HG03175 (cell line): ENCODE measurements around the gene POLE2.
"Not testable (repeated sequence)": the region's sequence is repeated elsewhere in the genome, so short reads cannot be mapped to it uniquely, and the experiment has no call there.

Experiments
- ATAC-seq: cut with Tn5 transposase; IDR thresholded peaks from one replicate; pipeline ENCODE4 v1.9.1; 2021; ENCODE audit warnings: mild to moderate bottlenecking, moderate library complexity; ENCODE audit not compliant: unreplicated experiment

POLE2 gene

GRCh38 chr14:49659526-49660455, 28.2 kb downstream of the POLE2 start:
- no peak for ATAC-seq

DNA sequence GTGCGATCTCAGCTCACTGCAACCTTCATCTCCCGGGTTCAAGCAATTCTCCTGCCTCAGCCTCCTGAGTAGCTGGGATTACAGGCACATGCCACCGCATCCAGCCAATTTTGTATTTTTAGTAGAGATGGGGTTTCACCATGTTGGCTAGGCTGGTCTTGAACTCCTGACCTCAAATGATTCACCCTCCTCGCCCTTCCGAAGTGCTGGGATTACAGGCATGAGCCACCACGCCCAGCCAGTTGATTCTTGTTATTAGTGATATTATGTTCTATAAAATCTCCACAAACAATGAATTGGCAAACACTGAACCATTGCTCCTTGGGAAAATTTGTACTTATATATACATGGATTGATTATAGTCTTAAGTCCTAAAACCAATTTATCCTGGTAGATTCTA, 30.5 kb downstream of the POLE2 start:
- not testable (repeated sequence) for ATAC-seq

- ATAC-seq, result no peak
Observed at GRCh38 chr14:49654511-49654910, 33.5 kb downstream of the POLE2 start.

DNA sequence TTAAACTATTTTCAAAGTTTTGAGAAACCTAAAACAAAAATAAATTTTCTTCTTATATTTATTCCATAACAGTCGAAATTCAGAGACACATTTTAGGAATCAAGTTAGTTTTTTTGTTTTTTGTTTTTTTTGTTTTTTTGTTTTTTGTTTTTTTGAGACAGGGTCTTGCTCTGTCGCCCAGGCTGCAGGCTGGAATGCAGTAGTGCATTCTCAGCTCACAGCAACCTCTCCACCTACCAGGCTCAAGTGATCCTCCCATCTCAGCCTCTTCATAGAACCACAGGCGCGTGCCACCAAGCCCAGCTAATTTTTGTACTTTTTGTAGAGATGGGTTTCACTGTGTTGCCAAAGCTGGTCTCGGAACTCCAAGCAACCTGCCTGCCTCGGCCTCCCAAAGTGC, 34.5 kb downstream of the POLE2 start:
- no peak for ATAC-seq

GRCh38 chr14:49642163-49642562, 45.9 kb downstream of the POLE2 start:
- no peak for ATAC-seq

DNA sequence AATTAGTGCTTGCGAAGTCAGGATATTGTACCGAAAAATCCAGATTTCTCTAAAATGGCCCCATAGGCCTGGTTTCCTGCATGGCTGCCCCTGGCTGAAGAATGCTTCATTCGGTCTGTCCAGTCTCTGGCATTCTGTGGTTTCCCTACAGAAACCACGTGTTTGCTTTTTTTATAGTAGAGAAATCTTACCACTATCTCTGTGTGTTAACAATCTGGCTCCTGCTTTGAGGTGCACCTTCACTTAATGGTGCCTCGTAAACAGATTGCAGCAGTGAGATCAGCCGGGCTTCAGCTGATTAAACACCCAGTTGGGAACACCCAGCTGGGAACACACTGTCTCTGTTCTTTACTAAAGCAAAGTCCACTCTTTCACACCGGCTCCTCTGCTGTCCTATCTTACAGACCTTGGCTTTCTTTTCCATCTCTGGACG, 46.3 kb downstream of the POLE2 start:
- ATAC-seq, result no peak

DNA sequence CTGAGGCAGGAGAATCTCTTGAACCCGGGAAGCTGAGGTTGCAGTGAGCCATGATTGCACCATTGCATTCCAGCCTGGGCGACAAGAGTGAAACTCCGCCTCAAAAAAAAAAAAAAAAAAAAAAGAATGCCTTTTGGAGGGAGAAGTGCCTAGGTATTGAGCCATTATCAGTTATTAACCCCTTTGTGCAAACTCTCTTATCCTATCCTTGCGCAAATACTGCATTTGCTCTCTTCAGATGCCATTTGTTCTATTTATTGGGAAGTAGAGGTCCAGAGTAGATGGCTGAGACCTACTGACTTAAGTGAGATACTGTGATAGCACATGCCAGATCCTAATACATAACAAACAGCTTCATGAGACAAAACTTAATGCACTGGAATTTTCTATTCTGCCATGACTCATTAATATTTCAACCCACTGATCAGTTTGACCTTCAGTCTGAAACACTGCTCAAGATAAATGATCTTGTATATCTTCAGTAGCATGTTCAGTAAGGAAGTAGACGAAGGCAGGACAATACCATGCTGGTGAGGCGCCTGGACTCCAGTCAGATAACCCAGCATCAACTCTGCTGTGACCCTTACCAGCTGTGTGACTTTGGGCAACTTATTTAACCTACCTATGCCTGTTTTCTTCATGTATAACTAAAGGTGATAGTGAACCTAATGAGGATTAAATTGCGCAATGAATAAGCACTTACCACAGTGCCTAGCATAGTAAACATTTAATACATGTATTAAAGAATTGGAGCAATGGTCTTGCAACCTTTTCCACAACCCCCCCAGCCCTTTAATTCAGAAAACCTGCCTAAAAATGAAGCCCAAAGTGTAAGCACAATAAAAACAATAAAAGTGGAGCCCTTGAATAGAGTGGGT, 47.2 kb downstream of the POLE2 start:
- ATAC-seq, result no peak

GRCh38 chr14:49637534-49638078, 50.4 kb downstream of the POLE2 start:
- ATAC-seq, result no peak

- no peak for ATAC-seq
Observed at GRCh38 chr14:49636866-49637265, 51.1 kb downstream of the POLE2 start.

GRCh38 chr14:49634547-49635334, 53.3 kb downstream of the POLE2 start, which contains the start of gene DNAAF2:
Gene DNAAF2, minus strand, starts transcription at chr14:49635244. Its CDS starts 95 bp downstream, at chr14:49635149.
- ATAC-seq, result peak; percentile 35

GRCh38 chr14:49633640-49634546, 54.1 kb downstream of the POLE2 start:
- ATAC-seq, result peak; percentile 79

GRCh38 chr14:49623941-49624839, 63.8 kb downstream of the POLE2 start:
- ATAC-seq, result no peak

DNA sequence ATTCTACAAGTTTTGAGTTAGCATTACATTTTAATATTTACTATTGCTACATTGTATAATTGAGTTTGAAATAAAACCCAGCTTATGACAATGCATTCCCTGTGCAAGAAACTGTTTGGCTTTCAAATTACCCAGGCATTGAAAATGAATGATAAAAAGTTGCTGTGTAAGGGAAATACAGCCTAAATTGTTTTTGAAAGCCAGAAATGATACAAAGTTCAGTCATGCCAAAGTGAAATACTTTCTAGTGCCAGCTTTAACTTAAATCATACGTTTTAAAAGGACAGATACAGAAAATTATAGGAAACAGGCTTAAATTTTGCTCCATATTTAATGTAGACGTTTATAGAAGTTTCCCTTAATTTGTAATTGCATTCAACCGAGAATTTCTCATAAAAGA, 64.6 kb downstream of the POLE2 start:
- ATAC-seq, result no peak

DNA sequence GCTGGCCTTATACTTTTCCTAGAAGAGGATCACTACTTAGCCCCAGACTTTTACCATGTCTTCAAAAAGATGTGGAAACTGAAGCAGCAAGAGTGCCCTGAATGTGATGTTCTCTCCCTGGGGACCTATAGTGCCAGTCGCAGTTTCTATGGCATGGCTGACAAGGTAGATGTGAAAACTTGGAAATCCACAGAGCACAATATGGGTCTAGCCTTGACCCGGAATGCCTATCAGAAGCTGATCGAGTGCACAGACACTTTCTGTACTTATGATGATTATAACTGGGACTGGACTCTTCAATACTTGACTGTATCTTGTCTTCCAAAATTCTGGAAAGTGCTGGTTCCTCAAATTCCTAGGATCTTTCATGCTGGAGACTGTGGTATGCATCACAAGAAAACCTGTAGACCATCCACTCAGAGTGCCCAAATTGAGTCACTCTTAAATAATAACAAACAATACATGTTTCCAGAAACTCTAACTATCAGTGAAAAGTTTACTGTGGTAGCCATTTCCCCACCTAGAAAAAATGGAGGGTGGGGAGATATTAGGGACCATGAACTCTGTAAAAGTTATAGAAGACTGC, 65.9 kb downstream of the POLE2 start:
- no peak for ATAC-seq

GRCh38 chr14:49621114-49621881, 66.7 kb downstream of the POLE2 start:
- peak; percentile 36 for ATAC-seq

DNA sequence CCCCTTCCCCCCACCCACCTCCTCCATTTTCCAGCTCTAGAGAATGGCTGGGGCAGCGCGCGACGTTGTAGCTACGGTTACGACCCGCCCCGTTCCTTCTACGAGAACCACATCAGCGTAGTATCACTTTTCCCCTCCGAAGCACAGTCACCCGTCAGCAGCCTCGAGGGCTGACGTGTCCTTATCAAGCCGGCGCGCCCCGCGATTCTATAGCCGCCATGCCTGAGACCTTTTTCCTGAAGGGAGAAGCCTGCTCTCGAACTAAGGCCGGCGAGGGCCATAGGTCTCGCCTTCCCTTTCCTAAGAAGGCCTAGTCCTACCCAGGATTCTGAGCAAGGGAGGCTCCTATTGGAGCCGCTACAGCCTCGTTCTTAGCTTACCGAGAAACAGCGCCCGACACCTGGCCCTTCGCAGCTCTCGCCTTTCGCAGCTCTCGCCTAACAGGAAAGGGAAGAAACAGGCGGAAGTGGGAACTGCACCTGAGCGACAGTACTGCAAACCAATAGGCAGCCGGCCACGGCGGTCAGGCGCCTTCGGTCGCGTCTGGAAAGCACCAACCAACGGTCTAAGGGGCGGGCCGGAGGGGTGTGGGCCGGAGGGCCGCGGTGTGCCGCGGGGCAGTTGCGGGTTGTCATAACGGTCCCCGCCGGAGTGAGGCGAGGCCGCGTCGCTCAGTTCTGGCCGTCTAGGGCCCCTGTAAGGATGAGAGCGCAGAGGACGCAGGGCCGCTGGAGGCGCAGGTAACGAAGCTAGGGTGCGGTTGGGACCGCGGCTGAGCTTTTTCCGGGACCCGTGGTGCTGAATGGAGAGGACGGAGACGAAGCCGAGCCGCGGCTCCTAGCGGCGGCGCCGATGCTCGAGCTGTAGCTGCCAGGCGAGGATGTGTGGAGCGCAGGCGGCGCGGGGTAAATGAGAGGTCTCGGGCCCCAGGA, 67.6 kb downstream of the POLE2 start, which contains the start of the genes MGAT2 and RPL36AL:
MGAT2 (plus strand) TSS at position 618 of the 932 bp plus-strand sequence. CDS start 470 bp downstream, outside the sequence.
RPL36AL (minus strand) TSS at position 445 of the 932 bp plus-strand sequence. CDS start 1,522 bp downstream, outside the sequence.
- peak; percentile 96 for ATAC-seq
